ENCODE data around the gene NECTIN4. TPM values are rescaled to one million over a fixed set of nuclear protein-coding genes. Genes with fewer than 3 reads are reported as not detected.

The NECTIN4 gene
- polyA plus RNA-seq, 1 experiment: 0.16 TPM

- Histone ChIP-seq H3K4me3 (ENCODE audit: low read depth, low read length) (no peak overlapping the region), H3K27me3 (ENCODE audit: control insufficient read depth, insufficient read depth, low read length) (peaks cover 25% of the 10 kb centered on the region), H3K27ac (ENCODE audit: low read depth, low read length) (no peak overlapping the region), H3K9me3 (ENCODE audit: control insufficient read depth, insufficient read depth, low read length) (no peaks in the 10 kb centered on the region)
- no peak for DNase-seq (ENCODE audit: low read depth, low spot score)
- POLR2A ChIA-PET: interaction anchor here (1.0 to 1.9 kb wide), 2 partner anchors 24 to 27 kb away, joined by 4 to 7 read pairs; partner anchors contain the start of gene USF1
- CTCF ChIA-PET: interaction anchor here (1.2 to 1.3 kb wide), 2 partner anchors 32 to 39 kb away, joined by 3 read pairs; no protein-coding TSS in a partner anchor
- TF ChIP-seq CTCF (IDR thresholded peaks at IDR 0.05; ENCODE audit: low read depth, low read length): no peak
These were observed 67.4 kb downstream of the NECTIN4 start for GRCh38 chr1:161021970-161022353.

- TF ChIP-seq CTCF (IDR thresholded peaks at IDR 0.05; ENCODE audit: low read depth, low read length): no peak
- Histone ChIP-seq H3K27me3 (ENCODE audit: control insufficient read depth, insufficient read depth, low read length) (peaks cover 25% of the 10 kb centered on the region), H3K4me3 (ENCODE audit: low read depth, low read length) (peak overlapping the region; percentile 58), H3K27ac (ENCODE audit: low read depth, low read length) (no peak overlapping the region), H3K9me3 (ENCODE audit: control insufficient read depth, insufficient read depth, low read length) (no peaks in the 10 kb centered on the region)
- CTCF ChIA-PET: interaction anchor here (0.6 to 2.2 kb wide), 6 partner anchors 20 to 76 kb away, joined by 3 to 7 read pairs (median 4); partner anchors contain the start of gene KLHDC9
- POLR2A ChIA-PET: interaction anchor here (0.5 to 1.9 kb wide), 3 partner anchors 24 to 27 kb away, joined by 4 to 11 read pairs (median 7); partner anchors contain the start of gene USF1
- no peak for DNase-seq (ENCODE audit: low read depth, low spot score)
These were observed 68.0 kb downstream of the NECTIN4 start for GRCh38 chr1:161021165-161021969.

Small RNA genes within 50 kb of the gene (small RNA-seq; reads per million reads assigned to genes)
- gene AL591806.2 (ENCODE audit: insufficient read length, low read depth): not detected

Other genes with a start within 250 kb of the NECTIN4 start
- not detected in 2 replicates for gene CD244, start 226.7 kb downstream of the NECTIN4 start, polyA plus RNA-seq (2011; rRNA removed)
- gene ITLN1, start 204.4 kb downstream of the NECTIN4 start, polyA plus RNA-seq (2011; rRNA removed): not detected in 2 replicates
- gene ITLN2, start 134.7 kb downstream of the NECTIN4 start, polyA plus RNA-seq (2011; rRNA removed): not detected in 2 replicates
- 1.7 and 2.0 TPM in 2 replicates for gene F11R, start 68.4 kb downstream of the NECTIN4 start, polyA plus RNA-seq (2011; rRNA removed)
- 0.33 TPM in 1 of 2 replicates, not detected in the other for gene TSTD1, start 50.6 kb downstream of the NECTIN4 start, polyA plus RNA-seq (2011; rRNA removed)
- gene USF1, start 43.6 kb downstream of the NECTIN4 start, polyA plus RNA-seq (2011; rRNA removed): 32.6 and 37.6 TPM in 2 replicates
- not detected in 2 replicates for gene ARHGAP30, start 19.7 kb downstream of the NECTIN4 start, polyA plus RNA-seq (2011; rRNA removed)
- 1.1 and 1.6 TPM in 2 replicates for gene KLHDC9, start 8.8 kb upstream of the NECTIN4 start, polyA plus RNA-seq (2011; rRNA removed)
- gene PFDN2, start 28.5 kb upstream of the NECTIN4 start, polyA plus RNA-seq (2011; rRNA removed): 84.2 and 101 TPM in 2 replicates
- gene NIT1, start 28.5 kb upstream of the NECTIN4 start, polyA plus RNA-seq (2011; rRNA removed): 19.2 and 24.3 TPM in 2 replicates
- 34.9 and 38.0 TPM in 2 replicates for gene DEDD, start 43.1 kb upstream of the NECTIN4 start, polyA plus RNA-seq (2011; rRNA removed)
- 129 and 146 TPM in 2 replicates for gene UFC1, start 64.4 kb upstream of the NECTIN4 start, polyA plus RNA-seq (2011; rRNA removed)
- 15.4 and 16.2 TPM in 2 replicates for gene USP21, start 69.9 kb upstream of the NECTIN4 start, polyA plus RNA-seq (2011; rRNA removed)
- 9.7 and 9.8 TPM in 2 replicates for gene PPOX, start 76.9 kb upstream of the NECTIN4 start, polyA plus RNA-seq (2011; rRNA removed)
- gene B4GALT3, start 87.9 kb upstream of the NECTIN4 start, polyA plus RNA-seq (2011; rRNA removed): 21.8 and 24.7 TPM in 2 replicates
- 0.52 and 0.72 TPM in 2 replicates for gene ADAMTS4, start 109.5 kb upstream of the NECTIN4 start, polyA plus RNA-seq (2011; rRNA removed)
- gene NDUFS2, start 112.8 kb upstream of the NECTIN4 start, polyA plus RNA-seq (2011; rRNA removed): 150 and 155 TPM in 2 replicates
- gene FCER1G, start 125.7 kb upstream of the NECTIN4 start, polyA plus RNA-seq (2011; rRNA removed): 0.37 and 0.66 TPM in 2 replicates
- gene APOA2, start 134.1 kb upstream of the NECTIN4 start, polyA plus RNA-seq (2011; rRNA removed): not detected in 2 replicates
- gene TOMM40L, start 136.5 kb upstream of the NECTIN4 start, polyA plus RNA-seq (2011; rRNA removed): 9.3 and 9.9 TPM in 2 replicates
- gene NR1I3, start 148.6 kb upstream of the NECTIN4 start, polyA plus RNA-seq (2011; rRNA removed): not detected in 2 replicates
- gene PCP4L1, start 169.2 kb upstream of the NECTIN4 start, polyA plus RNA-seq (2011; rRNA removed): not detected in 2 replicates
- gene MPZ, start 220.4 kb upstream of the NECTIN4 start, polyA plus RNA-seq (2011; rRNA removed): 0.71 and 0.89 TPM in 2 replicates
- gene SDHC, start 224.8 kb upstream of the NECTIN4 start, polyA plus RNA-seq (2011; rRNA removed): 311 and 335 TPM in 2 replicates